ENCODE data around the gene ARRB2. TPM values are rescaled to one million over a fixed set of nuclear protein-coding genes. Genes with fewer than 3 reads are reported as not detected.
A peak's percentile ranks its signal among the peaks of the same experiment; 100 is the strongest.
"Not testable (repeated sequence)": the region's sequence is repeated elsewhere in the genome, so short reads cannot be mapped to it uniquely, and the experiment has no call there.

ARRB2 gene
- total RNA-seq, 3 donors from 2014 or later (not counting 1 experiment from before 2014, with no cell fraction given) = 314 to 374 (median 335) TPM

DNA sequence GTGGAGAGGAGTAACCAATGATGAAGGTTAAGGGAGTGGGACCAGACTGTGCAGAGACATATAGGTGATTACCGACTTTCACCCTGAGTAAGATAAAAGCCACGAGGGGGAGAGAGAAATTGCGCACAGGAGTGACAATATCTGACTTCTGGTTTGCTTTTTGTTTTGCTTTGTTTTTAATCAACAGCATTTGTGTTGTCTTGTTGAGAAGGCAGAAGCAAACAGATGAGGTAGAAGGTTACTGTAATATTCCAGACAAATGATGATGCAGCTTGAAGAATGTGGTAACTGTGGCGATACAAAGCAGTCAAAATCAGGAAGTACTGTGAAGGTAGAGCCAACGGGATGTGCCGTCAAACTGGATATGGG is 14.0 kb upstream of the ARRB2 start:
- Mint-ChIP-seq H3K4me3 (peak overlapping the region; percentile 18), H3K27ac (peak overlapping the region; percentile 72 to 81), H3K36me3 (no peaks in the 10 kb centered on the region), H3K27me3 (ENCODE audit: low read depth in 2 of 2) (no peaks in the 10 kb centered on the region), H3K4me1 (peaks cover 10 to 19% of the 10 kb centered on the region in 2 donors), H3K9me3 (no peaks in the 10 kb centered on the region)
- TF ChIP-seq, protein P1, sequence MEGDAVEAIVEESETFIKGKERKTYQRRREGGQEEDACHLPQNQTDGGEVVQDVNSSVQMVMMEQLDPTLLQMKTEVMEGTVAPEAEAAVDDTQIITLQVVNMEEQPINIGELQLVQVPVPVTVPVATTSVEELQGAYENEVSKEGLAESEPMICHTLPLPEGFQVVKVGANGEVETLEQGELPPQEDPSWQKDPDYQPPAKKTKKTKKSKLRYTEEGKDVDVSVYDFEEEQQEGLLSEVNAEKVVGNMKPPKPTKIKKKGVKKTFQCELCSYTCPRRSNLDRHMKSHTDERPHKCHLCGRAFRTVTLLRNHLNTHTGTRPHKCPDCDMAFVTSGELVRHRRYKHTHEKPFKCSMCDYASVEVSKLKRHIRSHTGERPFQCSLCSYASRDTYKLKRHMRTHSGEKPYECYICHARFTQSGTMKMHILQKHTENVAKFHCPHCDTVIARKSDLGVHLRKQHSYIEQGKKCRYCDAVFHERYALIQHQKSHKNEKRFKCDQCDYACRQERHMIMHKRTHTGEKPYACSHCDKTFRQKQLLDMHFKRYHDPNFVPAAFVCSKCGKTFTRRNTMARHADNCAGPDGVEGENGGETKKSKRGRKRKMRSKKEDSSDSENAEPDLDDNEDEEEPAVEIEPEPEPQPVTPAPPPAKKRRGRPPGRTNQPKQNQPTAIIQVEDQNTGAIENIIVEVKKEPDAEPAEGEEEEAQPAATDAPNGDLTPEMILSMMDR (IDR thresholded peaks at IDR 0.05) = no peak
- no peaks in the 10 kb centered on the region for H3K36me3 ChIP-seq (ENCODE audit: control insufficient read depth, insufficient read depth, low read length)
- peak overlapping the region; percentile 76 for H3K27ac ChIP-seq (ENCODE audit: low read length)
- H3K4me1 ChIP-seq (ENCODE audit: control insufficient read depth, insufficient read depth, low read length) = peaks cover 9% of the 10 kb centered on the region
- ATAC-seq (peak; percentile 70 to 80 (median 73)), DNase-seq (peak in 1 of 2 donors; percentile 73)
- H3K4me3 ChIP-seq (ENCODE audit: low read length) = no peak overlapping the region
- no peaks in the 10 kb centered on the region for H3K27me3 ChIP-seq (ENCODE audit: control insufficient read depth, insufficient read depth, low read length)
- intact Hi-C loops (cut with micrococcal nuclease) = no loop called here
- H3K9me3 ChIP-seq (ENCODE audit: control insufficient read depth, insufficient read depth, low read length) = no peaks in the 10 kb centered on the region
- 32% methylated on average over 6 of the region's 6 CpGs for WGBS (ENCODE audit: insufficient coverage)

GRCh38 chr17:4699401-4700056 is 10.9 kb upstream of the ARRB2 start:
- intact Hi-C loops (cut with micrococcal nuclease); H3K27me3 ChIP-seq (ENCODE audit: control insufficient read depth, insufficient read depth, low read length); ATAC-seq; H3K36me3 ChIP-seq (ENCODE audit: control insufficient read depth, insufficient read depth, low read length); H3K27me3 Mint-ChIP-seq (ENCODE audit: low read depth in 2 of 2); H3K4me3 ChIP-seq (ENCODE audit: low read length); H3K27ac ChIP-seq (ENCODE audit: low read length); H3K27ac Mint-ChIP-seq; DNase-seq; H3K4me3 Mint-ChIP-seq; H3K36me3 Mint-ChIP-seq; H3K9me3 ChIP-seq (ENCODE audit: control insufficient read depth, insufficient read depth, low read length); H3K9me3 Mint-ChIP-seq: not testable (repeated sequence)
- peaks cover 22 to 36% of the 10 kb centered on the region in 2 donors for H3K4me1 Mint-ChIP-seq
- 87% methylated on average over 13 of the region's 13 CpGs for WGBS (ENCODE audit: insufficient coverage)
- peaks cover 22% of the 10 kb centered on the region for H3K4me1 ChIP-seq (ENCODE audit: control insufficient read depth, insufficient read depth, low read length)

DNA sequence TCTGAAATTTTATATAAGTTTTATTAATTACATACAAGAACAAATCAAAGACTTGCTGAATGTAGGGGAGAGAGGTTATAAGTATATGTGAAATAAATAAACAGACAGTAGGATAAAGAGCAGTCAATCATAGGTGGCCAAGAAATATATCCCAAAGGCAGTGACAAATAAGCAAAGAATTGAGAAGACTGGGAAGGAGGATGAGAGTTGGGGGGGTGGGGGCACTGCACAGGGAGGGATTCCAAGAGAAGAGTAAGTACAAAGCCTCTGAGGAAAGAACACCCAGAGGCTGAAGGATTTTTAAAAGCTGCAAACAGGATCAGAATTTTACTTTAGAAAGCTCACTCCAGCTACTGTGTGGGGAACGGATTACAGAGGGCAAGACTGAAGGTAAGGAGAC is 9.3 kb upstream of the ARRB2 start:
- intact Hi-C loops (cut with micrococcal nuclease) = no loop called here
- no peak overlapping the region for H3K27ac ChIP-seq (ENCODE audit: low read length)
- 100% methylated on average over 1 of the region's 1 CpG for WGBS (ENCODE audit: insufficient coverage)
- ATAC-seq (no peak), DNase-seq (no peak)
- Mint-ChIP-seq H3K9me3 (no peaks in the 10 kb centered on the region), H3K4me1 (peaks cover 27 to 38% of the 10 kb centered on the region in 2 donors), H3K27me3 (ENCODE audit: low read depth in 2 of 2) (no peaks in the 10 kb centered on the region), H3K27ac (no peak overlapping the region), H3K36me3 (no peaks in the 10 kb centered on the region), H3K4me3 (no peak overlapping the region)
- H3K4me3 ChIP-seq (ENCODE audit: low read length) = no peak overlapping the region
- H3K4me1 ChIP-seq (ENCODE audit: control insufficient read depth, insufficient read depth, low read length) = peaks cover 17% of the 10 kb centered on the region
- H3K9me3 ChIP-seq (ENCODE audit: control insufficient read depth, insufficient read depth, low read length) = no peaks in the 10 kb centered on the region
- H3K27me3 ChIP-seq (ENCODE audit: control insufficient read depth, insufficient read depth, low read length) = no peaks in the 10 kb centered on the region
- no peaks in the 10 kb centered on the region for H3K36me3 ChIP-seq (ENCODE audit: control insufficient read depth, insufficient read depth, low read length)
- TF ChIP-seq, protein P1 (IDR thresholded peaks at IDR 0.05) = no peak

GRCh38 chr17:4703330-4703691 is 7.1 kb upstream of the ARRB2 start:
- Histone ChIP-seq H3K4me3 (ENCODE audit: low read length) (peak overlapping the region; percentile 89), H3K9me3 (ENCODE audit: control insufficient read depth, insufficient read depth, low read length) (no peaks in the 10 kb centered on the region), H3K36me3 (ENCODE audit: control insufficient read depth, insufficient read depth, low read length) (no peaks in the 10 kb centered on the region), H3K27ac (ENCODE audit: low read length) (peak overlapping the region; percentile 81), H3K4me1 (ENCODE audit: control insufficient read depth, insufficient read depth, low read length) (peaks cover 14% of the 10 kb centered on the region), H3K27me3 (ENCODE audit: control insufficient read depth, insufficient read depth, low read length) (no peaks in the 10 kb centered on the region)
- 14% methylated on average over 15 of the region's 15 CpGs for WGBS (ENCODE audit: insufficient coverage)
- Mint-ChIP-seq H3K27me3 (ENCODE audit: low read depth in 2 of 2) (no peaks in the 10 kb centered on the region), H3K4me3 (peak overlapping the region; percentile 90), H3K4me1 (peaks cover 22 to 29% of the 10 kb centered on the region in 2 donors), H3K9me3 (no peaks in the 10 kb centered on the region), H3K27ac (peak overlapping the region; percentile 35 to 57), H3K36me3 (no peaks in the 10 kb centered on the region)
- TF ChIP-seq, protein P1 (IDR thresholded peaks at IDR 0.05) = no peak
- intact Hi-C loops (cut with micrococcal nuclease) = no loop called here
- ATAC-seq (no peak), DNase-seq (peak in 1 of 2 donors; percentile 37)

DNA sequence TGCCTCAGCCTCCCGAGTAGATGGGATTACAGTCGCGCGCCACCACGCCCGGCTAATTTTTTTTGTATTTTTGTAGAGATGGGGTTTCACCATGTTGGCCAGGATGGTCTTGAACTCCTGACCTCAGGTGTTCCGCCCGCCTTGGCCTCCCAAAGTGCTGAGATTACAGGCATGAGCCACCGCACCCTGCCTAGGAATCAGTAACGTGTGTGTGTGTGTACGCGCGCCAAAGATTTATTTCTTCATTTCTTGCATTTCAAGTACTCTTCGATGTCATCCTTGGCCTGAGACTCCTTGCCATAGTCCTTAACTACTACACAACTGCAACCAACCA is 5.9 kb upstream of the ARRB2 start:
- H3K27me3 ChIP-seq (ENCODE audit: control insufficient read depth, insufficient read depth, low read length); H3K9me3 ChIP-seq (ENCODE audit: control insufficient read depth, insufficient read depth, low read length); H3K36me3 Mint-ChIP-seq; H3K27me3 Mint-ChIP-seq (ENCODE audit: low read depth in 2 of 2); H3K9me3 Mint-ChIP-seq; H3K36me3 ChIP-seq (ENCODE audit: control insufficient read depth, insufficient read depth, low read length); DNase-seq; intact Hi-C loops (cut with micrococcal nuclease); ATAC-seq: not testable (repeated sequence)
- Histone ChIP-seq H3K4me3 (ENCODE audit: low read length) (peak overlapping the region; percentile 89), H3K27ac (ENCODE audit: low read length) (peak overlapping the region; percentile 81), H3K4me1 (ENCODE audit: control insufficient read depth, insufficient read depth, low read length) (peaks cover 16% of the 10 kb centered on the region)
- peak overlapping the region; percentile 90 for H3K4me3 Mint-ChIP-seq
- peak overlapping the region; percentile 35 to 57 for H3K27ac Mint-ChIP-seq
- 49% methylated on average over 14 of the region's 14 CpGs for WGBS (ENCODE audit: insufficient coverage)
- peaks cover 27 to 32% of the 10 kb centered on the region in 2 donors for H3K4me1 Mint-ChIP-seq
